GM12801 (cell line): ENCODE results near the gene OR4D1.

ENCODE experiments used
- TF ChIP-seq, protein P1 (sequence below): IDR thresholded peaks from one replicate; pipeline ENCODE4 v1.5.1; 2011; ENCODE audit warnings: control low read depth; ENCODE audit not compliant: insufficient read length; ENCODE audit errors: extremely low read depth

Gene OR4D1

GRCh38 chr17:58141505-58141904 is 6.7 kb upstream of the OR4D1 start:
- TF ChIP-seq, protein P1, sequence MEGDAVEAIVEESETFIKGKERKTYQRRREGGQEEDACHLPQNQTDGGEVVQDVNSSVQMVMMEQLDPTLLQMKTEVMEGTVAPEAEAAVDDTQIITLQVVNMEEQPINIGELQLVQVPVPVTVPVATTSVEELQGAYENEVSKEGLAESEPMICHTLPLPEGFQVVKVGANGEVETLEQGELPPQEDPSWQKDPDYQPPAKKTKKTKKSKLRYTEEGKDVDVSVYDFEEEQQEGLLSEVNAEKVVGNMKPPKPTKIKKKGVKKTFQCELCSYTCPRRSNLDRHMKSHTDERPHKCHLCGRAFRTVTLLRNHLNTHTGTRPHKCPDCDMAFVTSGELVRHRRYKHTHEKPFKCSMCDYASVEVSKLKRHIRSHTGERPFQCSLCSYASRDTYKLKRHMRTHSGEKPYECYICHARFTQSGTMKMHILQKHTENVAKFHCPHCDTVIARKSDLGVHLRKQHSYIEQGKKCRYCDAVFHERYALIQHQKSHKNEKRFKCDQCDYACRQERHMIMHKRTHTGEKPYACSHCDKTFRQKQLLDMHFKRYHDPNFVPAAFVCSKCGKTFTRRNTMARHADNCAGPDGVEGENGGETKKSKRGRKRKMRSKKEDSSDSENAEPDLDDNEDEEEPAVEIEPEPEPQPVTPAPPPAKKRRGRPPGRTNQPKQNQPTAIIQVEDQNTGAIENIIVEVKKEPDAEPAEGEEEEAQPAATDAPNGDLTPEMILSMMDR, result no peak

GRCh38 chr17:58144801-58145200 is 3.4 kb upstream of the OR4D1 start:
- TF ChIP-seq, protein P1, result no peak

DNA sequence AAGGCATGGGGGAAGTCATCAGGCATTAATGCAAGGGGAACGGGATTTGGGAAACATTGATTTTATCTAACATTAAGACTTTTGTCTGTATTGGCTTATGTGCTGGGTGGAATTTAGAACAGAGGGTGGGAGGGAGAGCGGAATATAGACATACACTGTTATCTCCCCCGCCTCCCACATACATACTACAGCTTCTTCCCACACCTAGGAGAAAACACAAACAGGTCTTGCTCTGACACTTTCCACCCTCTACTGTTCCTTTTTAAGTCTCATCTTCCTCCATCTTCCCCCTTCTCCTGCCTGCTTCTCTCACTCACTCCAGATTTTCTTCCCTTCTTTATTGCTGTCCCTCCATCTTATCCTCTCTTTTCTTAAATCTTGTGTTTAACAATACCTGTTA is 425 bp downstream of the OR4D1 start:
- TF ChIP-seq, protein P1, result no peak

DNA sequence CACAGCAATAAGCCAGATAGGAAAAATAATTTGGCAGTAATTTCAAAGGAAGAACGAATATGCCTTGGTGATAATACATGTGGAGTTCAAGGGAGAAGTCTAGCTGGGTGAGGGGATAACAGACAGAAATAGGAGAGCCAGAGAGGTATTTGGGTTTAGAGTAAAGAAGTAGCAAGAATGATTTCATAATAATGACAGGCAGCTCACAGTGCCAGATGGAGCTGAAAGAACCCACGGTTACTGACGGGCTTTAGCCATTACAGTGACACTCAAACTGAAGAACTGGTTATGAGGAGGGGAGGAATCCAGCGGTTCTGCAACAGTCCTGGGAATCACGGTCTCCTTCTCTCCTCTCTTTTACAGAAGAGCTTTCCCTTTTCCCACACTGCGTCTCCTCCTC is 2.2 kb downstream of the OR4D1 start:
- TF ChIP-seq, protein P1, result no peak

DNA sequence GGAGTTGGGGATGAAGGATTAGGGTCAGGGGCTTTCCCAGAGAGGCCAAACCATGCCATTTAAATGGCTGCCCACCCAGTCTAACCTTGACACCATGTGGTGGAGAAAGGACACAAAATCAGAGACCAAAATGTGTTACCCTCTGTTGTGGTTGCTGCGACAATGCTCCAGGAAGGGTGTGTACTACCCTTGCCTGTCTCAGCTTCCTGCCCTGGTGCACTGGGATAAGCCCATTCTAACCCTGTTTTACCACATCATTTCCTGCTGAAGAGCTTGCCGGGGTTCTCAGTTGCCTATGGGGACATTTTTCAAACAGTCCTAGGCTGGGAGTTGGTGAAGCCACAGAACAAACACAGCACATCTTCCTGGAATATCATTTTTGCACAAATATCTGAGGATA is 4.9 kb downstream of the OR4D1 start:
- TF ChIP-seq, protein P1, result no peak

DNA sequence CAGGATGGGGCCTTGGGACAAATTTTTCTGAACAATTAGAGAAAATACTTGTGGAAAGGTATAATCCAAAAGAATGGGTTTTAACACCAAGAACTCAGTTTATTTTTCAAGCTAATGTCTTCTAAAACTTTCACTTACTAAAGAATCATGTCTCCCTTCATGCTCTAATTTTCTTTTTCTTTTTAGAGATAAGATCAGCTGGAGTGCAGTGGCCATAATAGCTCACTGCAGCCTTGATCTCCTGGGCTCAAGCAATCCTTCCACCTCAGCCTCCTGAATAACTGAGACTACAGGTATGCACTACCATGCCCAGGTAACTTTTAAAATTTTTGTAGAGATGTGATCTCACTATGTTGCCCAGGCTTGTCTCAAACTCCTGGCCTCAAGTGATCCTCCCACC is 5.5 kb downstream of the OR4D1 start:
- TF ChIP-seq, protein P1, result no peak

DNA sequence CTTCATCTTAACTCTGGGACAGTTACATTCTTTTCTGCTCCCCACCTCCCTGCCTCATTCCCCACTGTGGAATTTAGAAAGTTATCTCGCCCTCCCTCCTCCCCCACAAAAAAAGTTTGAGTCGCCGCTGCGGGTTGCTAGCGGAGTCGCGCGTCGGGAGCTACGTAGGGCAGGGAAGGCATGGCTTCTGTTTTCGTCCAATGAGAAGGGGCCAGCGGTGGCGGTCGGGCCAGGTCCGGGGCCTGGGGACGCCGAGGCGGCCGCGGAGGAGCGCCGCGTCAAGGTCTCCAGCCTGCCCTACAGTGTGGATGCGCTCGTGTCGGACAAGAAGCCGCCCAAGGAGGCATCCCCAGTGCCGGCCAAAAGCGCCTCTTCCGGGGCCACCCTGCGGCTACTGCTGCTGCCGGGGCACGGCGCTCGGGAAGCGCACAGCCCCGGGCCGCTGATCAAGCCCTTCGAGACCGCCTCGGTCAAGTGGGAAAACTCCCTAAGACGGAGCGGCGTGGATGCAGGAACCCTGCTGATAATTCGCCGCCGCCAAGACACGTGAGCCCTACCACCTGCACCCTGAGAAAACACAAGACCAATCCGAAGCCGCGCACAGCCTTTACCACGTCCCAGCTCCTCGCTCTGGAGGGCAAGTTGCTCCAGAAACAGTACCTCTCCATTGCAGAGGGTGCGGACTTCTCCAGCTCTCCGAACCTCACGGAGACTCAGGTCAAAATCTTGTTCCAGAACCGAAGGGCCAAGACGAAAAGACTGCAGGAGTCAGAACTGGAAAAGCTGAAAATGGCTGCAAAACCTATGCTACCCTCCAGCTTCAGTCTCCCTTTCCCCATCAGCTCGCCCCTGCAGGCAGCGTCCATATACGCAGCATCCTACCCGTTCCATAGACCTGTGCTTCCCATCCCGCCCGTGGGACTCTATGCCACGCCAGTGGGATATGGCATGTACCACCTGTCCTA is 8.9 kb downstream of the OR4D1 start:
- TF ChIP-seq, protein P1, result no peak
